NAMALWA (cell line): Measurements from ENCODE around the gene EPHA6.
A peak's percentile ranks its signal among the peaks of the same experiment; 100 is the strongest.

ENCODE experiments used
- DNase-seq: peaks from one replicate; pipeline ENCODE4 v3.0.0-alpha.2; 2015; ENCODE audit warnings: low spot score

EPHA6 gene

GRCh38 chr3:97647441-97647982 lies 833.1 kb downstream of the EPHA6 start:
- no peak for DNase-seq

- DNase-seq: no peak
These were observed 841.6 kb downstream of the EPHA6 start for GRCh38 chr3:97655971-97656370.

- no peak for DNase-seq
These were observed 842.2 kb downstream of the EPHA6 start for GRCh38 chr3:97656638-97657037.

GRCh38 chr3:97658668-97659285 lies 844.4 kb downstream of the EPHA6 start:
- DNase-seq: peak; percentile 57

- DNase-seq: no peak
These were observed 847.9 kb downstream of the EPHA6 start for GRCh38 chr3:97662264-97662663.

- no peak for DNase-seq
These were observed 848.4 kb downstream of the EPHA6 start for GRCh38 chr3:97662762-97663161.

- no peak for DNase-seq
These were observed 851.5 kb downstream of the EPHA6 start for GRCh38 chr3:97665896-97666295.

GRCh38 chr3:97670952-97671351 lies 856.6 kb downstream of the EPHA6 start:
- DNase-seq: no peak

GRCh38 chr3:97673357-97673997 lies 859.1 kb downstream of the EPHA6 start:
- no peak for DNase-seq

- DNase-seq: no peak
These were observed 860.1 kb downstream of the EPHA6 start for GRCh38 chr3:97674461-97674860.

GRCh38 chr3:97680210-97680609 lies 865.8 kb downstream of the EPHA6 start:
- DNase-seq: no peak

GRCh38 chr3:97680696-97681095 lies 866.3 kb downstream of the EPHA6 start:
- no peak for DNase-seq

GRCh38 chr3:97684490-97684889 lies 870.1 kb downstream of the EPHA6 start:
- DNase-seq: no peak

- DNase-seq: no peak
These were observed 871.9 kb downstream of the EPHA6 start for GRCh38 chr3:97686258-97686657.

GRCh38 chr3:97687734-97688133 lies 873.3 kb downstream of the EPHA6 start:
- DNase-seq: no peak

- no peak for DNase-seq
These were observed 874.7 kb downstream of the EPHA6 start for GRCh38 chr3:97689111-97689510.

GRCh38 chr3:97689962-97690361 lies 875.6 kb downstream of the EPHA6 start:
- DNase-seq: no peak

- DNase-seq: no peak
These were observed 877.0 kb downstream of the EPHA6 start for GRCh38 chr3:97691354-97691753.

GRCh38 chr3:97692389-97692788 lies 878.0 kb downstream of the EPHA6 start:
- no peak for DNase-seq

- DNase-seq: no peak
These were observed 878.4 kb downstream of the EPHA6 start for GRCh38 chr3:97692831-97693230.

GRCh38 chr3:97694876-97695275 lies 880.5 kb downstream of the EPHA6 start:
- no peak for DNase-seq

- no peak for DNase-seq
These were observed 884.3 kb downstream of the EPHA6 start for GRCh38 chr3:97698691-97699090.

GRCh38 chr3:97699889-97700288 lies 885.5 kb downstream of the EPHA6 start:
- peak; percentile 34 for DNase-seq

GRCh38 chr3:97705764-97706163 lies 891.4 kb downstream of the EPHA6 start:
- DNase-seq: no peak
